A549 treated with Mapracorat at 1 μM for 4 hours (cell line): ENCODE measurements around the gene EFL1. TPM values are rescaled to one million over a fixed set of nuclear protein-coding genes. Genes with fewer than 3 reads are reported as not detected.

Experiments
- total RNA-seq: library from RNA; stranded (reverse); fragments of 200-300 nt; extraction: Qiagen RNA extraction; gene quantifications from 5 replicates; pipeline ENCODE4 v1.2.3, GENCODE V29; 2022

The EFL1 gene
- total RNA-seq, result 22.1 to 24.3 TPM (median 22.8 TPM) in 5 replicates

GRCh38 chr15:82262422-82263026 is at the start of gene EFL1, which contains the start of gene SAXO2:
TSS of gene EFL1 (minus strand) at chr15:82262734. CDS start at chr15:82261778, 956 bp downstream.
TSS of gene SAXO2 (plus strand) at chr15:82262818. CDS start at chr15:82262880, 62 bp downstream.

Other genes with a start within 250 kb of the EFL1 start
- gene MEX3B, start 216.7 kb downstream of the EFL1 start, total RNA-seq, result 3.5 to 5.7 TPM (median 4.9 TPM) in 5 replicates
- gene SAXO2, start 84 bp upstream of the EFL1 start, total RNA-seq, result 2.2 to 2.6 TPM (median 2.2 TPM) in 5 replicates
- gene GOLGA6L10, start 86.7 kb upstream of the EFL1 start, total RNA-seq, result 0.34 to 0.94 TPM (median 0.48 TPM) in 5 replicates
- 2.0 to 3.2 TPM (median 2.1 TPM) in 5 replicates for gene GOLGA6L9, start 167.1 kb upstream of the EFL1 start, total RNA-seq